ENCODE measurements around the gene KRT83. TPM values are rescaled to one million over a fixed set of nuclear protein-coding genes. Genes with fewer than 3 reads are reported as not detected.

Gene KRT83
- total and polyA plus RNA-seq, 10 of the 15 experiments (the other 5 are each of a cell fraction or from before 2014, with no cell fraction given) = not detected

GRCh38 chr12:52347016-52347415 lies 25.8 kb upstream of the KRT83 start:
- ChIA-PET RAD21 (ENCODE audit: unreplicated experiment) (no interaction called here), POLR2A (interaction anchor here (1.2 kb wide), 1 partner anchor 10 kb away, joined by 3 read pairs; no protein-coding TSS in a partner anchor), SMC1A (ENCODE audit: uncharacterized antibody, unreplicated experiment) (no interaction called here), CTCF (interaction anchor here (0.7 to 1.1 kb wide), 4 partner anchors 8 to 125 kb away, joined by 3 read pairs; no protein-coding TSS in a partner anchor)
- Histone ChIP-seq H3K27ac (ENCODE audit: control insufficient read depth, insufficient read depth) (no peak overlapping the region), H3K4me2 (ENCODE audit: control insufficient read depth, insufficient read depth) (no peak overlapping the region), H4K20me1 (ENCODE audit: control insufficient read depth, insufficient read depth) (no peaks in the 10 kb centered on the region), H2AFZ (ENCODE audit: control insufficient read depth, low read depth, low read length) (no peak overlapping the region), H3K9ac (ENCODE audit: control insufficient read depth, insufficient read depth, low read length) (no peak overlapping the region), H3K4me1 (ENCODE audit: control insufficient read depth, insufficient read depth, low read length) (no peaks in the 10 kb centered on the region), H3K4me3 (no peak overlapping the region), H3K27me3 (replicated peaks in 1 of 2; ENCODE audit: control insufficient read depth in 2 of 2, insufficient read depth in 2 of 2, low read length in 1 of 2) (no peaks in the 10 kb centered on the region; a peak in 1 of 4 replicates), H3K36me3 (ENCODE audit: control insufficient read depth in 2 of 2, insufficient read depth in 2 of 2, low read length in 1 of 2) (no peaks in the 10 kb centered on the region), H3K79me2 (ENCODE audit: control insufficient read depth, insufficient read depth, low read length) (no peaks in the 10 kb centered on the region), H3K9me3 (replicated peaks; ENCODE audit: control insufficient read depth, insufficient read depth, low read length) (no peaks in the 10 kb centered on the region)
- in situ Hi-C loops (cut with MboI) (no loop called here), intact Hi-C loops (cut with micrococcal nuclease; ENCODE audit: unreplicated experiment) (no loop called here)
- BruUV-seq (replicated peaks) = no TSS peak
- FAIRE-seq = no peak
- TF ChIP-seq, protein P1, sequence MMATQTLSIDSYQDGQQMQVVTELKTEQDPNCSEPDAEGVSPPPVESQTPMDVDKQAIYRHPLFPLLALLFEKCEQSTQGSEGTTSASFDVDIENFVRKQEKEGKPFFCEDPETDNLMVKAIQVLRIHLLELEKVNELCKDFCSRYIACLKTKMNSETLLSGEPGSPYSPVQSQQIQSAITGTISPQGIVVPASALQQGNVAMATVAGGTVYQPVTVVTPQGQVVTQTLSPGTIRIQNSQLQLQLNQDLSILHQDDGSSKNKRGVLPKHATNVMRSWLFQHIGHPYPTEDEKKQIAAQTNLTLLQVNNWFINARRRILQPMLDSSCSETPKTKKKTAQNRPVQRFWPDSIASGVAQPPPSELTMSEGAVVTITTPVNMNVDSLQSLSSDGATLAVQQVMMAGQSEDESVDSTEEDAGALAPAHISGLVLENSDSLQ (IDR thresholded peaks at IDR 0.05) = no peak
- TF ChIP-seq NKRF (conservative IDR thresholded peaks at IDR 0.05) (no peak), CHD2 (IDR thresholded peaks at IDR 0.05; ENCODE audit: borderline replicate concordance, low read depth, low read length) (no peak), IRF4 (IDR thresholded peaks at IDR 0.05; ENCODE audit: low read depth, low read length) (no peak), GATAD2B (conservative IDR thresholded peaks at IDR 0.05; ENCODE audit: low read depth) (no peak), ATF7 (IDR thresholded peaks at IDR 0.05; ENCODE audit: low read depth) (no peak), BCLAF1 (IDR thresholded peaks at IDR 0.05) (no peak), CBFB (IDR thresholded peaks at IDR 0.05; ENCODE audit: low read depth) (no peak), EED (IDR thresholded peaks at IDR 0.05; ENCODE audit: low read depth) (no peak), POLR2A (IDR thresholded peaks at IDR 0.05; ENCODE audit: low read depth, low read length) (no peak), CEBPB (IDR thresholded peaks at IDR 0.05; ENCODE audit: borderline replicate concordance in 1 of 2, low read depth in 2 of 2, low read length in 2 of 2) (no peak), ZZZ3 (IDR thresholded peaks at IDR 0.05; ENCODE audit: control insufficient read depth, insufficient read length, low read depth) (no peak), RELA (IDR thresholded peaks at IDR 0.05; ENCODE audit: borderline replicate concordance, partially characterized antibody) (no peak)
- TF ChIP-seq, protein P2, sequence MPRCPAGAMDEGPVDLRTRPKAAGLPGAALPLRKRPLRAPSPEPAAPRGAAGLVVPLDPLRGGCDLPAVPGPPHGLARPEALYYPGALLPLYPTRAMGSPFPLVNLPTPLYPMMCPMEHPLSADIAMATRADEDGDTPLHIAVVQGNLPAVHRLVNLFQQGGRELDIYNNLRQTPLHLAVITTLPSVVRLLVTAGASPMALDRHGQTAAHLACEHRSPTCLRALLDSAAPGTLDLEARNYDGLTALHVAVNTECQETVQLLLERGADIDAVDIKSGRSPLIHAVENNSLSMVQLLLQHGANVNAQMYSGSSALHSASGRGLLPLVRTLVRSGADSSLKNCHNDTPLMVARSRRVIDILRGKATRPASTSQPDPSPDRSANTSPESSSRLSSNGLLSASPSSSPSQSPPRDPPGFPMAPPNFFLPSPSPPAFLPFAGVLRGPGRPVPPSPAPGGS (IDR thresholded peaks at IDR 0.05; ENCODE audit: borderline replicate concordance, insufficient read depth, low read depth, low read length, poor library complexity, severe bottlenecking) = no peak
- peak; percentile 13; the same call in 1 of the 3 replicates for ATAC-seq
- WGBS (ENCODE audit: insufficient coverage, insufficient replicate concordance, low lambda C conversion rate, missing lambda C conversion rate) = 16% methylated on average over 9 of the region's 9 CpGs
- DNase-seq (ENCODE audit: low read depth, low spot score) = no peak

All from GM12878 (cell line).